ENCODE data around the gene KAZN. TPM values are rescaled to one million over a fixed set of nuclear protein-coding genes. Genes with fewer than 3 reads are reported as not detected.

The KAZN gene
- total RNA-seq, 2 experiments from 2014 or later: 0.22 to 0.55 TPM

- Mint-ChIP-seq H3K4me3 (no peak overlapping the region), H3K9me3 (no peaks in the 10 kb centered on the region), H3K36me3 (ENCODE audit: low read depth) (no peaks in the 10 kb centered on the region), H3K4me1 (ENCODE audit: low read depth) (no peaks in the 10 kb centered on the region), H3K27me3 (no peaks in the 10 kb centered on the region), H3K27ac (no peak overlapping the region)
- no peak for TF ChIP-seq CTCF (IDR thresholded peaks at IDR 0.05)
- Histone ChIP-seq H3K27me3 (ENCODE audit: control insufficient read depth in 1 of 2, insufficient read depth in 2 of 2, low read length in 2 of 2) (no peaks in the 10 kb centered on the region), H3K4me1 (ENCODE audit: insufficient read depth, low read length) (no peaks in the 10 kb centered on the region), H3K9me3 (ENCODE audit: control insufficient read depth in 1 of 2, insufficient read depth in 1 of 2, low read length in 2 of 2) (no peaks in the 10 kb centered on the region), H3K4me3 (ENCODE audit: low read length) (no peak overlapping the region), H3K27ac (ENCODE audit: low read depth in 1 of 2, low read length in 2 of 2) (no peak overlapping the region), H3K36me3 (ENCODE audit: insufficient read depth, low read length) (no peaks in the 10 kb centered on the region)
- no peak for ATAC-seq (ENCODE audit: poor library complexity)
- no peak for DNase-seq
- POLR2A ChIA-PET: no interaction called here
- CTCF ChIA-PET: interaction anchor here (0.7 kb wide), 1 partner anchor 12 kb away, joined by 4 read pairs; no protein-coding TSS in a partner anchor
- intact Hi-C loops (cut with DNase I, micrococcal nuclease): loop anchor here in 1 of 2 experiments (5.0 kb wide), 1 partner anchor 269 kb away; no protein-coding TSS in a partner anchor
Observed at GRCh38 chr1:14777516-14778506, 179.3 kb downstream of the KAZN start.

- ChIA-PET CTCF (no interaction called here), POLR2A (no interaction called here)
- no peaks in the 10 kb centered on the region for H3K36me3 Mint-ChIP-seq (ENCODE audit: low read depth)
- H3K36me3 ChIP-seq (ENCODE audit: insufficient read depth, low read length): no peaks in the 10 kb centered on the region
- no peak overlapping the region for H3K27ac ChIP-seq (ENCODE audit: low read depth in 1 of 2, low read length in 2 of 2)
- H3K4me1 ChIP-seq (ENCODE audit: insufficient read depth, low read length): no peaks in the 10 kb centered on the region
- H3K4me3 ChIP-seq (ENCODE audit: low read length): no peak overlapping the region
- H3K27me3 Mint-ChIP-seq: no peaks in the 10 kb centered on the region
- no peak for TF ChIP-seq CTCF (IDR thresholded peaks at IDR 0.05)
- H3K27me3 ChIP-seq (ENCODE audit: control insufficient read depth in 1 of 2, insufficient read depth in 2 of 2, low read length in 2 of 2): no peaks in the 10 kb centered on the region
- no peaks in the 10 kb centered on the region for H3K9me3 ChIP-seq (ENCODE audit: control insufficient read depth in 1 of 2, insufficient read depth in 1 of 2, low read length in 2 of 2)
- DNase-seq (no peak), ATAC-seq (ENCODE audit: poor library complexity) (no peak)
- intact Hi-C loops (cut with DNase I, micrococcal nuclease): loop anchor here in 1 of 2 experiments (5.0 kb wide), 1 partner anchor 269 kb away; no protein-coding TSS in a partner anchor
- no peak overlapping the region for H3K27ac Mint-ChIP-seq
- H3K4me1 Mint-ChIP-seq (ENCODE audit: low read depth): no peaks in the 10 kb centered on the region
- no peaks in the 10 kb centered on the region for H3K9me3 Mint-ChIP-seq
- no peak overlapping the region for H3K4me3 Mint-ChIP-seq
Observed at GRCh38 chr1:14778541-14778897, 180.0 kb downstream of the KAZN start.

- H3K36me3 Mint-ChIP-seq (ENCODE audit: low read depth): no peaks in the 10 kb centered on the region
- no peaks in the 10 kb centered on the region for H3K36me3 ChIP-seq (ENCODE audit: insufficient read depth, low read length)
- POLR2A ChIA-PET: no interaction called here
- no peaks in the 10 kb centered on the region for H3K27me3 Mint-ChIP-seq
- intact Hi-C loops (cut with DNase I, micrococcal nuclease): loop anchor here in 1 of 2 experiments (5.0 kb wide), 1 partner anchor 268 kb away; no protein-coding TSS in a partner anchor
- TF ChIP-seq CTCF (IDR thresholded peaks at IDR 0.05): peak; percentile 40
- no peak overlapping the region for H3K4me3 ChIP-seq (ENCODE audit: low read length)
- no peaks in the 10 kb centered on the region for H3K4me1 Mint-ChIP-seq (ENCODE audit: low read depth)
- no peak overlapping the region for H3K27ac Mint-ChIP-seq
- peak in 6 of 14 experiments; percentile 1 to 23 (median 10) for DNase-seq
- no peaks in the 10 kb centered on the region for H3K27me3 ChIP-seq (ENCODE audit: control insufficient read depth in 1 of 2, insufficient read depth in 2 of 2, low read length in 2 of 2)
- CTCF ChIA-PET: no interaction called here
- H3K9me3 Mint-ChIP-seq: no peaks in the 10 kb centered on the region
- no peak overlapping the region for H3K4me3 Mint-ChIP-seq
- no peaks in the 10 kb centered on the region for H3K9me3 ChIP-seq (ENCODE audit: control insufficient read depth in 1 of 2, insufficient read depth in 1 of 2, low read length in 2 of 2)
- H3K27ac ChIP-seq (ENCODE audit: low read depth in 1 of 2, low read length in 2 of 2): no peak overlapping the region
- no peaks in the 10 kb centered on the region for H3K4me1 ChIP-seq (ENCODE audit: insufficient read depth, low read length)
- no peak for ATAC-seq (ENCODE audit: poor library complexity)
Observed at GRCh38 chr1:14778898-14779865, 180.7 kb downstream of the KAZN start.

All from CD4-positive, alpha-beta T cell (primary cell).